LHCN-M2 (cell line): ENCODE measurements around the gene ASCL5. TPM values are rescaled to one million over a fixed set of nuclear protein-coding genes. Genes with fewer than 3 reads are reported as not detected.

Experiments
- DNase-seq: peaks from one replicate; pipeline ENCODE4 v3.0.0-alpha.2; 2012; ENCODE audit warnings: low read depth
- total RNA-seq: library from RNA; depleted of rRNA; stranded (reverse); fragments of >200 nt; gene quantifications from 2 replicates; pipeline ENCODE4 v1.2.3, GENCODE V29; 2014; rRNA removed

Gene ASCL5
- total RNA-seq, 1 experiment from 2014 or later = not detected

- peak; percentile 43 for DNase-seq
Measured at GRCh38 chr1:201085902-201086735, 40.9 kb downstream of the ASCL5 start.

DNA sequence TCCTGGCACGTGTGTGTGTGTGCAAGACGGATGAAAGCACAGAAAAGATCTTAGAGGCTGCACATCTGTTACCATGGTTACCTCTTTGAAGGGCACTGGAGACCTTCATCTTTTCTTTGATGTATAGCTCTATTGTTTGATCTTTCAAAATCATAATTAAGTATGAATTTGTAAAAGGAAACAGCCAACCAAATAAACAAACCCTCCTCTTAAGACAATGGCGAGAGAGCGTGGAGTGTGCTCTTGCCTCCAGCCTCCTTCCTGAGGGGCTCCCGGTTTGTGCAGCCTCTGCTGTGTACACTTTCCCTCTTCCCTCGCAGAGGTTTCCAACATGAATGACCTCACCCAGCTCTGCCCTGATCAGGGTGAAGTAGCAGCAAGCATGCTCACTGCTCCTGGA is 42.7 kb downstream of the ASCL5 start:
- DNase-seq = no peak

DNA sequence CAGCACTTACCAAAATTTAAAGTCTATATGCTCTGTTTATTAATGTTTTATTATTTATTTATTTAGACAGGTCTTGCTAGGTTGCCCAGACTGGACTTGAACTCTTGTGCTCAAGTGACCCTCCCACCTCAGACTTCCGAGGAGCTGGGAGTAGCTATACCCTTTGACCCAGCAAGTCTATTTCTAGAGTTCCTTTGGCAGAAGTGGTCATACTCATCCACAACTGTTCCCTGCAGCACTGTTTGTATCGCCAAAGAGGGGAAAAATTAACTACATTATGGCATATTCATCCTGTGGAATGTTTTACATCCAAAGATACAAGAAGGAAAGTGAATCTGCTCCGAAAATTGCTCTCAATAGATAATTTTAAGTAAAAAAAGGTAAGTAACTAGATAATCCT is 43.2 kb downstream of the ASCL5 start:
- no peak for DNase-seq

- DNase-seq = no peak
Measured at GRCh38 chr1:201080135-201080534, 46.8 kb downstream of the ASCL5 start.

GRCh38 chr1:201077736-201078135 is 49.2 kb downstream of the ASCL5 start:
- DNase-seq = no peak

DNA sequence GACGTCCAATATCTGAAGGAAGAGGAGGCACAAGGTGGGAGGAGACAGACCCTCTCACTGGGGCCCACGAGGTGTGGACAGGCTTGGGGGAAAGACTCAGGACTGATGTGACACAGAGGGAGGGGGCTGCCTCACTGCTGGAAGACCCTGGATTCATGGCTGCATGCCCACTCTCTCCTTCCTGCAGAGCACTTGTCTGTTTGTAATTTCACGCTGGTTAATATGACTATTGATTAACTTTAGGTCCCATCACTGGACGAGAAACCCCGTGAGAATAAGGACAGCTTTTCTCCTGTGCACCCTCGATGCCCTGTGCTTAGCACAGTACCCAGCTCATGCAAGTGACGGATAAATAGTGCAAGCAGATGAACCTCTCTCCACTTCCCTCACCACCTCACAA is 49.9 kb downstream of the ASCL5 start:
- DNase-seq = no peak

GRCh38 chr1:201076092-201076491 is 50.9 kb downstream of the ASCL5 start:
- no peak for DNase-seq

DNA sequence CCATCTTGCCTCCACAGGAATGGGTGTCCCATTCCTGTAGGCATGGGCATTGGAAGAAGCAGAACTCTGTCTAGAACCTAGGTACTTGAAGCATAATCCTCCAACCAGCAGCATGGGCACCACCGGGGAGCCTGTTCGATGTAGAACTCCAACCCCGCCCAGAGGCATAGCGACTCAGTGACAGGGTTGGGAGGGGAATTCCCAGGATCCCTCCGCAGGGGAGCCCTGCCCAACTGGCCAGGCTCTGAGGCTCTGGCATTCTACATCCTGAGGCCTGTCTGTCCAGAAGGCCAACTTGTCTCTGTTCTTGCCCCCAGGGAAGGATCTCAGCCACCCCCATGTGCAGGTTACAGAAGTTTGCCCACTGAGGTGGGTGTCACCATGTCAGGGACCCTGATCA is 53.0 kb downstream of the ASCL5 start:
- DNase-seq = no peak

DNA sequence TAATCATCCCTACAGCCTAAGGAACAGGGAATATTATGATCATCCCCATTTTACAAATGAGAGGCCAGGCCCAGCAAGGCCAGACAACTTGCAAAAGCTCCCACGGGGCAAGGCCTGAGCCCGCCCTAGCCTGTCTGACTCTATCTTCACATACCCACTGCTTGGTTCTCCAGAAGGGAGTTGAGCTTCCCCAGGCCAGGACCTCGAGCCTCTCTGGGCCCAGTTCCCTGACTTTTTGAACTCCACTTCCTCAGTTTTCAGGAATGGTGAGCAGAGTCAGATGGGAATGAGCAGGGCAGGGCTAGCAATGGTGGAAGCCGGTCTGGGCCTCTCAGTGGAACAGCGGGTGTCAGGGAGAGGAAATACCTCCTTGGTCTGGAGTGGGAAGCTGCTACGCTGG is 54.1 kb downstream of the ASCL5 start:
- DNase-seq = no peak

- DNase-seq = no peak
Measured at GRCh38 chr1:201072149-201072548, 54.8 kb downstream of the ASCL5 start.

DNA sequence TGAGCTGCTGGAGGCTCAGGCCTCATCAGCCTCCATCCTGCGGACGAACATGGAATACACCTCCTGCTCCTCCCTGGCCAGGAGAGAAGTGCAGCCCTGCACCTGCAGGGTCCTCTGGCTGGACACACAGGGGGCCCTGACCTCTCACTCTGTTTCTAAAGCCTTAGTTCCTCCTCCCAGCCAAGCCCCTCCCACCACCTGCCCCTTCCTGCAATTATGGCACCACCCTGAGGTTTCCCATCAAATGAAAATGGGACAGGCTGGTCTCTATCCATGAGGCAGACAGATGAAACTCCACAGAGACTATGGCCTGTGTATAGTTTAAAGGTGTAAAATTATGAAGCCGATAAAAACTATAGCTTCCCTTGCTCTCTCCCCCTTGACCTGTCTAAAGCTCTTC is 57.3 kb downstream of the ASCL5 start:
- no peak for DNase-seq

DNA sequence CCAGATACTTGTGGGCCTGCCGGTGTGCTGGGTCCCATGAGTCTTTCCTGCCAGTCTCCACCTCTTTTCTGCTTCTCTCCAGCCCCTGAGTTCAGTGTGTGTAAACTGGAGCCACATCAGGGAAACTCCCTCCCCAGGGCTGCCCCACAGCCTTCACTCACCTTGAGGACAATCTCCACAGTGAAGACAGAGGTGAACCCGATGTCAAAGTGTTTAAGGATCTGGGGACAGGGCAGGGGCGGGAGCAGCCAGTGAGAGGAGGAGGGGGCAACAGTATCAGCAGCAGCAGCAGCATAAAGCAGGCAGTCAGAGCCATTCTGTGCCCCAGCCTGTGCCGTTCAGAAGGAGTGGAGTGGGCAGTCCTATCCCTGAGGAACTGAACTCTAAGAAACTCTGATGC is 58.0 kb downstream of the ASCL5 start:
- no peak for DNase-seq

DNA sequence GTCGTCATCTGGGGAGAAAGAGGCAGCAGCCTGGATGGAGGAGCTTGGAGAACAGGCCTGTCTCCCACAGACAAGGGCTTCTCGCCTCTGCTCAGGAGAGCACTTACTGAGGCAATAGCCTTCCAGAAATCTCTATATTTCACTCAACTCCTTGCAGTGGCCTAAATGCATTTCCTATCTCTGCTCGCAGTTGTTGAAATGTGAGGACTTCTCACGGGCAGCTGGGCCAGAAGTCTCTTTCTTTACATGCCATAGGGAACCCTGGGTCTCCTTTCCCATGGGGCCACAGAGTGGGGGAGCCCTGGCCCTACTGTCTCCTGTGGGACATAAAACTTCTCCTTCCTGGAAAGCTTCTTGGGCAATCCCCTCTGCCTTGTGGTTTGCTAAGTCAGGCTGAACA is 60.0 kb downstream of the ASCL5 start:
- DNase-seq = no peak

DNA sequence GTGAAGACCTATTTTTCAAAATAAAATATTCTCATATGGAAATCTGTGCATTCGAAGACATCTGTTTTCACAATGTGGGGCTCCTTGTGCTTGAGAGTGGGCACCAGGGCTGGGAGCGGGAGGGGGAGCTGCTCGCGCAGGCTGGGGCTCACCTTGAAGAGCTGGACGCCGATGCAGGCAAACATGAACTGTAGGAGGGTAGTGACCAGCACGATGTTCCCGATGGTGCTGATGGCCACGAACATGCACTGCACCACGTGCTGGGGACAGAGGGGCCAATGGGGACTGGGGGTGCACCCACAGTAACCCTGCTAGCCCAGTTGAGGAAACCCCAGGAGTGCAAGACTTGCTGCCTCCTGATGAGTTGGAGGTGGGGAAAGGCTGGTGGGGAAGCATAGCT is 61.3 kb downstream of the ASCL5 start:
- DNase-seq = no peak

GRCh38 chr1:201064806-201065205 is 62.2 kb downstream of the ASCL5 start:
- no peak for DNase-seq

Other genes starting within 250 kb of the ASCL5 start
- 0.63 and 1.5 TPM in 2 replicates for gene INAVA, start 232.3 kb downstream of the ASCL5 start, total RNA-seq
- under 0.01 and 0.06 TPM in 2 replicates for gene KIF21B, start 103.5 kb downstream of the ASCL5 start, total RNA-seq
- gene CACNA1S, start 14.8 kb downstream of the ASCL5 start, total RNA-seq = 0.17 TPM in 1 of 2 replicates, not detected in the other
- 105 and 114 TPM in 2 replicates for gene TMEM9, start 27.3 kb upstream of the ASCL5 start, total RNA-seq
- 0.26 and 0.34 TPM in 2 replicates for gene IGFN1, start 63.6 kb upstream of the ASCL5 start, total RNA-seq
- gene PKP1, start 156.3 kb upstream of the ASCL5 start, total RNA-seq = not detected in 2 replicates